NCI-H1436 (cell line): ENCODE results near the gene IPO11.
"Not testable (repeated sequence)": the region's sequence is repeated elsewhere in the genome, so short reads cannot be mapped to it uniquely, and the experiment has no call there.

Experiments used
- DNase-seq: peaks from one replicate; lab custom pipeline; 2025; lab: John Stamatoyannopoulos, UW

IPO11 gene

DNA sequence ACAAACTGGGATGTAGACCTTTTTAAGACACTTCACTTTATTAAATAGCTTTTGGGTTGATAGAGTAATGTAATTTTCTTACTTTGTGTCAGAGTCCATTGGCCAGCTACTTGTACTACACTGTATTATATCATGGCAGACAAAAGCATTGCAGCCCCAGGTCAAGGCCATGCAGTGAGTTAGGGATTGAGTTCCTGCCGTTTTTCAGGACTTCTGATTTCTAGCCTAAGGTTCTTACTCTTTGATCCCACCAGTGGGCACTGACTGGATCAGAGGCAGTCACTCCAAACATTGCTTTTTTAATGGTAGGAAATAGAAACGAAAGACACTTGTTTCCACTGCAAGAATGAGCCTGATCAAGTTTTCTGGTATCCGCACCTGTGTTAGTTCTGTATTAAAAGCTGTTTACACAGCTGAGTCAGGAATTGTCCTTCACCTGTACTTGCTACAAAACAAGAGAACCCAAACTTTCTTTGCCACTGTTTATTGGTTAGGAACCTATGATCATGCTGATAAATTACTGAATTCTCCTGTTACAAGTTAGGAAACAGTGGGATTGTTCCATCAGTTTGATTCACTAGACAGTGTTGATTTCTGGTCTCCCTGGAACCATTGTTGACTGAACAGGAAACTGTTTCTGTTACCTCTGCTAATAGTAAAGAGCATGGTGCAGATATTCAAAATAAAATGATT is 188.1 kb downstream of the IPO11 start:
- no peak for DNase-seq

DNA sequence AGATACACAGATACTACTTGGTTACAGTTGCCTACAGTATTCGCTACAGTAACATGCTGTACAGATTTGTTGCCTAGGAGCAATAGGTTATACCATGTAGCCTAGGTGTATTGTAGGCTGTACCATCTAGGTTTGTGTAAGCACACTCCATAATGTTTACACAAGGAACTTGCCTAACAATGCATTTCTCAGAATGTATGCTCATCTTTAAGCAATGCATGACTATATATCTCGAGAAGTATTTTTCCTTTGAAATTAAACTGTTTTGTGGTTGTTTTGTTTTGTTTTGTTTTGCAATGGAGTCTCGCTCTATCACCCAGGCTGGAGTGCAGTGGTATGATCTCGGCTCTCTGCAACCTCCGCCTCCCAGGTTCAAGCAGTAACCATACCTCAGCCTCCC is 191.4 kb downstream of the IPO11 start:
- no peak for DNase-seq

DNA sequence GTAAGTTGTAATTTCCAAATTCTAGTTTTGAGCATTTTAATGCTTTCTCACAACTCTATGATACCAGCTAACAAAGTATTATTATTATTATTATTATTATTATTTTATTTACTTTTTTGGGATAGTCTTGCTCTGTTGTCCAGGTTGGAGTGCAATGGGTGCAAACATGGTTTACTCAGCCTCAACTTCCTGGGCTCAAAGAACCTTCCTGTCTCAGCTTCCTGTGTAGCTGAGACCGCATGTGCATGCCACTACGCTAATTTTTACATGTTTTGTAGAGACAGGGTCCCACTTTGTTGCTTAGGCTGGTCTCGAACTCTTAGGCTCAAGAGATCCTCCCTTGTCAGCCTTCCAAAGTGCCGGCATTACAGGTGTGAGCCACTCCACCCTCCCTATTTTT is 193.1 kb downstream of the IPO11 start:
- no peak for DNase-seq

DNA sequence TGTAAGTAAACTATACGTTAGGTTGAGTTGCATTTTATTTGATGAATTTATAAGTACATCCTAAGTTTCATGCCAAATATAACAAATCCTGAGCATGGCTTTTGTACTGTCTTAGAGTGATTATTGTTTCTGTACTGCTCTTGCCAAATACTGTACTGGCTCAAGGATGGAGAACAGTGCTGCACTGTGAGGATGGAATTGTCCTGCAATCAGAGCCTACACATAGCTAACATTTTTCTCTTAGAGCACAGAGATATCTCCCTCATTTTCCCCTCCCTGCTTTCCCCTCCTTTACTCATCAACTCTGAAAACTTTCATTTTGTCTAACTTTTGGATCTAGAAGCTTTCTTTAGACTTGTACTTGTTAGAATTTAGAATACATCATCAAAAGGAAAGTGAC is 194.3 kb downstream of the IPO11 start:
- DNase-seq: no peak

DNA sequence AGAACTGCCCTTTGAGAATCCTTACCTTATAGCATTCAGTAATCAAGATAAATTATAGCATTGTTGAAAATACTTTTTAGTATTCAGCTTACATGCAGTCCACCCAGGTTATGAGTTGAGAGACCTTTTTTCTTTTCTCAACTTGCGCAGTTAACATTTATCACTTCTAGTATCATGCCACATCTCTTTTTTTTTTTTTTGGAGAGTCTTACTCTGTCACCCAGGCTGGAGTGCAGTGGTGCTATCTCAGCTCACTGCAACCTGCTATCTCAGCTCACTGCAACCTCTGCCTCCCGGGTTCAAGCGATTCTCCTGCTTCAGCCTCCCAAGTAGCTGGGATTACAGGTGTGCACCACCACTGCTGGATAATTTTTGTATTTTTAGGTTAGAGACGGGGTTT is 195.1 kb downstream of the IPO11 start:
- no peak for DNase-seq

DNA sequence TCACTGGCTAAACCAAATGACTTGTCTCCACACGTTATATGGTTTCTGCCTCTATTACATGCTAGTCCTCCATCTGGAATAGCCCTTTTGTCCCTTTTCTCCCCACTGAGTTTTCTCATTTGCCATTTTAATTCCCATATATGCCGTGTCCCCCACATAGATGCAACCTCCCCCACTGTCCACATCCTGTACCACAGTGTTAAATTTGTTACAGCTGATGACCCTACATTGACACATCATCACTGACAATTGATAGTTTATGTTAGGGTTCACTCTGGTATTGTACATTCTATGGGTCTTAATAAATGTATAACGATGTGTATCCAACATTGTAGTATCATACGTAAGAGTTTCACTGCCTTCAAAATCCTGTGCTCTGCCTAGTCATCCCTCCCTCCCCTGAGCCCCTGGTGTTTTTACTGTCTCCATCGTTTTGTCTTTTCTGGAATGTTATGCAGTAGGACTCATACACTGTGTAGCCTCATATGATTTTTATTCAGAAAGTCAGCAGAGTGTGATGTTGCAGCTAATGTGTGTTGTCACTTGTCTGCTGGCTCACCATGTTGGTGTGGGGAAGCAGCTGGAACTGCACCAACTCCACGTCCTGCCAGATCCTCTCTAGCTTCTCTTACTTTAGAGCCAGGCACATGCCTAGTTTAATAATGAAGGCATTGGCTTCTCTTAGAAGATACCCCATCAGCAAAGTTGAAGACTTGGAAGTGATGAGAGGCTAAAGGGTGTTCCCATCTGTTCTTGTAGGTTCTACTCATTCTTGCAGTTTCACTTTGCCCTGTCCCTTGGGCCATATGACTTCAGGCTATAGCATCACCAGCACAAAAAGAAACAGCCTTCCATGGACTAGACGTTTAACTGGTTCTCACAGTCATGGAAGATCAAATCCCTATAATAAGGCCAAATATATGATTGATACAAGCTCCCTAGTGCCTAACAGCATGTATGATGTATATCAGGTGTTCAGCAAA is 196.3 kb downstream of the IPO11 start:
- DNase-seq: no peak

DNA sequence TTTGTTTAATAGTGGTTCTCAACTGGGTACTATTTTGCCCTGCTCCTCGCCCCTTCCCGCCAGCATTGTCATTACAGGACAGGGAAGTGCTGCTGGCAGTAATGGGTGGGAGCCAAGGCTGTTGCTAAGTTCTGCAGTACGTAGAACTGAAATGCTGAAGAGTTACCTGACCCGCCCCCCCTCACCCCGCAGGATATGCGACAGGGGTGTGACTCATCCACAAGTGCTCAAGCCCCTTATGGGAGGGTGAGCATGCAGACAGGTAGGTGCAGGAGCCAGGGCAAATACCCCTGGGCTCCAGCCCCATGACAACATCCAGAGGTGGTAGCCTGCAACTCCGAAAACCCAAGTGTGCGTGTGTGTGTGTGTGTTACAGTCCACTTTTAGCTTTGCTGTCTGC is 201.8 kb downstream of the IPO11 start:
- no peak for DNase-seq

DNA sequence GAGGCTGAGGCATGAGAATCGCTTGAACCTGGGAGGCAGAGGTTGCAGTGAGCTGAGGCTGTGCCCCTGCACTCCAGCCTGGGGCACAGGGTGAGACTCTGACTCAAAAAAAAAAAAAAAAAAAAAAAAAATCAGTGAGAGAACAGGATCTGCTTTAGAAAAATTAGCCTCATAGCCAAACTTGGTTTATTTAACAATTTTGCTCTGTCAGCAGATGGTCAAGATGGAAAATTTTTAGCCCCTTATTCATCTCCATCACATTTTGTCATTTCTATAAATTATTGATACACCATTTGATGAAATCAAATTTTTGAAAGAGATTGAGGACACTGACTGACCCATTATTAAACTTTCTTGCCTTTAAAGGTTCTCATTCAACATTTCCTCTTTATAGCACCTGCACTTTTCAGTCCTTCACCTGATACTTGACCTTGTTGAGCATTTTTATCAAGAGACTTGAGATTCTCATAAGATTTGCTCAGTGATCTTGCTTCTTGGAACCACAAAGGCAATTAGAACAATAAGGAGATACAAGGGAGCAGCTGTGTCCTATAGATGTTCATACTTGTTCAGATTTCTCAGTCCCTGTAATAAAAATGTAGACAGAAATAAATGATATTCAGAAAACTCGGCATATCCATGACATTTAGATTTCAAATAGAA is 204.2 kb downstream of the IPO11 start:
- DNase-seq: no peak

DNA sequence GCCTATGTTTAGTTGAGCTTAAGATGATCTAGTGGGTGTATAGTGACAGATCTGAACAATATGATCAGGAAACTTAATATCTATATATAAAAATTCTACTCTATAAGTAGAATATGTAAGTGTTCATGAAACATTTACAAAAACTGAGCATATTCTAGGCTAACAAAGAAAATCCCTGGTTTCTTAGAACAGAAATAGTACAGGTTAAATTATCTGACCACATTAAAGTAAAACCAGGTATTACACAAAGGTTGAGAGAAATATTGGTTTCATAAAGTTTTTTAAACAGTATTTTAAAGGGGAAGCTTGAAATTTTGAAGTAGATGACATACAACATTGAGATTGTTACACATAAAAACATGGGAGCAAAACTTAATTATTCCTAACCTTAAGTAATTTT is 205.4 kb downstream of the IPO11 start:
- no peak for DNase-seq

DNA sequence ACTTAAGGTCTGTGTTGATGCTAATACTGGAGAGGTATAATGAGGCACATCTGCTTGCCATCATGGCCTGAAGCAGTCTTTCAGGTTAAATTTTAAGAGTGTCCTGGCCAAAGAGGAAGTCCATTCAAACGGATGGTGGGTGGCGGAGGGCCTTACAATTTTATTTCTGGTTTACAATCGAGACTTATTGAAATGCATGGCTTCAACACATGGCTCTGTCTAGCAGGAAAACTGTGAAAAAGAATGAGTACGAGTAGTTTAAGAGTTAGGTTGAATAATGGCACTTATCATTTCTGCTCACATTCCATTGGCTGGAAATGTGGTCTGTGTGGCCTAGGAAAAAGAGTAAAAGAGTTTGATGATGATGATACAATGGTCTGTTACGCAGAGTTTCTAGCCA is 208.2 kb downstream of the IPO11 start:
- no peak for DNase-seq

DNA sequence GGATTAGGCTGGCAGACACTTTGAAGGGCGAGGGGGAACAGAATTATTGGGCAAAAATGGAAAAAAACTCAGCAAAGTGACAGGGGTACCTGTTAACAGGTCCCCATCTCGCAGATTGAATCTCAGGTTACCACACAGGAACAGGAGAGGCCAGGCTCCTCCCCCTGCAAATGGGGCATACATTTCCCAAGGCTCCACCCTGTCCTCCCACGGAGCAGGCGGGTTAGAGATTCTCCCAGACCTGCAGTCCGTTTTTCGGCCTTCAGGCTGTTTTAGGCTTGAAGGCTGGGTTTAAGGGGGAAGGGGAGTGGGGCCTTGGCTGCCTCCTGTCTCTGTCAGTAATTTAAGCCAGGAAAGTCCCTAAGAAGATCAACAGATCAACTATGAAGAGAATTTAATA is 208.7 kb downstream of the IPO11 start:
- no peak for DNase-seq

DNA sequence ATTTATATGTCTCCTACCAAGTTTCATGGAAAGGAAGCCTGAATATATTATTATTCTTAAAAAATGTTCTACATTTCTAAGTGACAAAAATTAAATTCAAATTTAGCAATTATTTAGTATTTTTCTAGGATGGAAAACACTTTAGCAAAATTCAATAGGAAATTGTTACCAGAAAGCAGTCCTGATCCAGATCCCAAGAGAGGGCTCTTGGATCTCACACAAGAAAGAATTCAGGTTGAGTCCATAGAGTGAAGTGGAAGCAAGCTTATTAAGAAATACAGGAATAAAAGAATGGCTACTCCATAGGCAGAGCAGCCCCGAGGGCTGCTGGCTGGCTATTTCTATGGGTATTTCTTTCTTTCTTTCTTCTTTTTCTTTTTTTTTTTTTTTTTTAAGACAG is 210.7 kb downstream of the IPO11 start:
- no peak for DNase-seq

DNA sequence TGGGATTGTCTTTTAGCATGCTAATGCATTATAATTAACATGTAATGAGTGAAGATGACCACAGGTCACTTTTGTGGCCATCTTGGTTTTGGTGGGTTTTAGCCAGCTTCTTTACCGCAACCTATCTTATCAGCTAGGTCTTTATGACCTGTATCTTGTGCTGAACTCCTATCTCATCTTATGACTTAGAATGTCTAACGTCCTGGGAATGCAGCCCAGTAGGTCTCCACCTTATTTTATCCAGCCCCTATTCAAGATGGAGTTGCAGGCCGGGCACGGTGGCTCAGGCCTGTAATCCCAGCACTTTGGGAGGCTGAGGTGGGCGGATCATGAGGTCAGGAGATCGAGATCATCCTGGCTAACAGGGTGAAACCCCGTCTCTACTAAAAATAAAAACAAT is 211.9 kb downstream of the IPO11 start:
- DNase-seq: not testable (repeated sequence)

DNA sequence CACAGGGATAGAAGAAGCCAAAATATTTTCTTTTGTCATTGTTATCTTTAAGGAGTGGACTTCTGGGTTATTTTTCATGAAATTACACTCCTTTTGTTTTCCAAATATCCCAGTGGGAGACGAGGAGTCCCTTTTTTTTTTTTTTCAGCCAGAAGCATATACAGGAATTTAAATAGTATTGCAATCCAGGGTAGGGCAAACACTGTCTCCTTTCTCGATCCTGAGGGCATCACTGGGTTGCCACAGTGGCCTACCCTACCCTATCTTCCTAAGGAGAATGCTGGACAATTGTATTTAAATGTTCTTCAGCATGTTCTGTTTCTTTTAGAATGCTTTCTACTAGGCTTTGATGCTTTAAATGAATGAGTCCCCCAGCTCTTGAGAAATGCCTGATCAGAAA is 214.0 kb downstream of the IPO11 start:
- no peak for DNase-seq

DNA sequence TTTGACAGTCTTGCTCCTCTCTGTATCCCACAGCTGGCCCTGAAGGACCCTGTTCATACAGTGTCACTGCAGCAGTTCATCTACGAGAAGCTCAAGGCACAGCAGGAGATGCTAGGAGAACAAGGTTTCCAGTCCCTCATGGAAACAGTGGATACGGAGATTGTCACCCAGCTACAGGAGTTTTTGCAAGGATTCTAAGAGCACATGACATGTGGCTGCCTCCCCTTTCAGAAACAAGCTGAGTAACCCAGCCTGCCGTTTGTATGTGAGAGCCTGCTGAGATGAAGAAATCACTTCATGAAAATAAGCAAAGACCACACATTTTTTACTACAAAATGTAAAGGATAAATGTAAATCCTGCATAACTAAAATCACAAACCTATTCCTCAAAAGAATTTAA is 214.6 kb downstream of the IPO11 start:
- DNase-seq: no peak

DNA sequence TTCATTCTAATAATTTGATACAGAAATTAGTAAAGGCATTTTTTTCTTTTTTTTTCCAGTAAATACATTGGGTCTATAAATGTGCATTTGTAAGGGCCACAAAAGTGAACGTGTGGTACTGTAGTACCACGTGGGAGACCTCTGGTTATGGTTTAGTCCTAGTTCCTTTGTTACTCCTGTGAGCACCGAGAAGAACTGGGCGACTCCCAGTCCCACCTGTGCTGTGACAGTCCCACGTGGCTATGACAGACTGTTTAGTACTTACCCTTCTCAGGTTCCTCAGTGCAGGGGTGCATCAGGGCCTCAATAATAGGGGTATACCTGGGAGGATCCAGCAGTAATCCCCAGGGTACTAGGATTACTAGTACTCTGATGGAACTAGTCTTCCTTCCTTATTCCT is 215.3 kb downstream of the IPO11 start:
- no peak for DNase-seq

DNA sequence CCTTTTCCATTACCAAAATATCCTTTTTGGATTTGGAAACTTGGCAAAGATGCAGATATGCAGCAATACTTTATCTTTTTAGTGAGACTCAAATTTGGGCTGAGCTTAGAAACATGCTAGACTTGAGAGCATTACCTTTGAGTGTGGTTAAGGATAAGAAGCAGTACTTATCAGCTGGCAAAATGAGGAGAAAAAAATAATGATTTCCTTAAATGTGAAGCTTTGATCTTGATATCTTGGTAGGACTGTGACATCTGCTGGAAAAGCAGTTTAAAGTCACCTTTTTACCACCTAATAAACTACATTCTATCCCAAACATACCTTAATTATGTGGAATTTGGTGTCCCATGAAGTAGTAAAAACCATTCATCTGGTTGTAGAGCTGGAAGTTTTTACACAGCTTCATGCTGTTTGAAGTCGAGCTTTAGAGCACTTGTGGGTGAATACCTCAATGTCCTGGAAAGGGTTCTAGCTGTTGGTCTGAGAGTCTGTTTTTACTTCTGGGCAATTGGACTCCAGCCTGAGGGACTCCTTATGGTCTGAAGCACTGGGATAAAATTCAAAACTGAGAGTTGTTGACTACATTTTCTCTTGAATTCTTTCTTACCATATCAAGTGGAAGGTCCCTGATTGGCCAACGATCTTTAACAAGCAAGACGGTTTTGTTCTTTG is 219.5 kb downstream of the IPO11 start:
- DNase-seq: no peak

DNA sequence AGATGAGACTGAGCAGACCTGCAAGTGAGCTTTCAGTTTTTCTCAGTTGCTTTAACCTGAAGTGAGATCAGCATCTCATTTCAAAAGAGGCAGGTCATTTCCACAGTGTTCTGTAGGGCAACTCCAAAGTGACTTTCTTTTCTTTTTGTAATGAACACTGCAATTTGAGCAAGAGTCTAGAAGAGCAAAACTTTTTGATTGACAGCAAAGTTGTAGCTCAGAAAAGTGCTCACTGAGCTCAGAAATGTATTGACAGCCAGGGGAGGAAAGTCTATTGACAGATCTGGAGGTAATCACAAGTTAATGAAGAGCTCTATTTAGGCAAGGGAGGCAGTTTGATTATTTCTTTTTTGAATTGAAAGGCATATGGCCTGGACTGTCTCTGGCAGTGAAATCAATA is 220.7 kb downstream of the IPO11 start:
- DNase-seq: no peak

DNA sequence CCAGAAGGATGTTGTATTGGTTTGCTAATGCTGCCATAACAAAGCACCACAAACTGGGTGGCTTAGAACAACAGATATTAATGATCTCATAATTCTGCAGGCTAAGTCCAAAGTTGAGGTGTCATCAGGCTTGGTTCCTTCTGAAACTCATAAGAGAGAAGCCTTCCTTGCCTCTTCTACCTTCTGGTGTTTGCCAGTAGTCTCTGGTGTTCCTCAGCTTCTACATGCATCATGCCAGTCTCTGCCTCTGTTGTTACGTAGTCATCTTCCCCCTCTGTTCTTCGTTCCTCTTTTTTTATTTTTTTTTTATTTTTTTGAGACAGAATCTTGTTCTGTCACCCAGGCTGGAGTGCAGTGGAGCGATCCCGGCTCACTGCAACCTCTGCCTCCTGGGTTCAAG is 227.9 kb downstream of the IPO11 start:
- no peak for DNase-seq

DNA sequence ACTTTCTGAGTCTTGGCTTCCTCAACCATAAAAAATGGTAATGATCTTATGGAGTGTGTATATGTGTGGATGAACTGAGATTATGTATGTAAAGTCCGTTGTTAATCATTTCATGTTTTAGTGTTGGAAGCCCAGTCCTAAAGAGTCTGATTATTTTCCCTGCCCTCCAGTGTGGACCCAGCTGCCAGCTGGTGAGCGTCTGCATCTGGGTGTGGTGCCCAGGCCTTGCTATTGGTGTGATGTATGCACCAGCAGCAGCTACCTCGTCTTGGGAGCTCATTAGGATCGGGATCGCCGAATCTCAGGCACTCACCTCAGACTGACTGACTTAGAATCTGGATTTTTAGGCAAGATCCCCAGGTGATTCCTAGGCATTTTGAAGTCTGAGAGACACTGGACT is 229.9 kb downstream of the IPO11 start:
- no peak for DNase-seq

DNA sequence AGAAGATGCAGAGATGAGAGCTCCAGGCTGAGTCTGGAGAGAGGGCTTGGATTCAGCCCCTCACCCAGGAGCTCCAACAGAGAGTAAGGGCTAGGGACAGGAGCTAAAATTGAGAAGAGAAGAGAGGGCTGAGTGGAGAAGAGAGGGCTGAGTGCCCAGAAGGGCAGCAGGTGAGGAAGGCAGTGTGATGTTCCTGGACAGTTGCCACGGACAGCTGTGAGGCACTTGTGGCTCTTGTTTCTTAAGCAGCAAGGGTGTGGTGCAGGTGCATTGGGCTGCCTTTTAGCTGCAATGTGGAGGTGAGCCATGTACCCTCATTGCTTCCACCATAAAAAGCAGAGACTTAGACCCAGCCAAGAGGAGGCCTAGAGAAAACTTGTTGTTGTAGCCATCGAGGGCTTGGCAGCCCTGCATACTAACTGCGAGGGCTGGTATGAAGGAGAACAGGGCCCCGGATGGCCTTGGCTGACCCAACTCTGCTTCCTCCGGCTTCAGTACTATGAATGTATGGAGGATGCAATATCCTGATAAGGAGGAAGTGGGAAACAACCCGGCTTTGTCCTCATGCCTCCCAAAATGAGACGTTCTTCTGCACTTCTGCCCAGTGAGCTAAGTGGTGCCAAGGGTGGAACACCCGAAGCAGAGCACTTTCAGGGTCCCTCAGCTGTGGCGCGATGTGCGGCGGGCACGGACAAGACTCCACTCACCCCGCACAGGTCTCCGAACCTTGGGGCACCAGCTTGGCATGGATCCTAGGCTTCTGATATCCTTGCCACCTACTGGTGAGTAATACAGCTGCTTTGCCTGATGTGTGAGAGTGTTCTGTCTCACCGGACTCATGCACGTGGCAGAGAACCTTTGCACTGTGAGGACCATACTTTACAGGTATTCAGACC is 231.2 kb downstream of the IPO11 start:
- no peak for DNase-seq
